PFSK-1 (cell line): Measurements from ENCODE around the gene ATRN.

Source experiments
- POLR2AphosphoS5 ChIP-seq: IDR thresholded peaks from 2 replicates; pipeline ENCODE4 v1.6.1; 2012; ENCODE audit warnings: low read depth, mild to moderate bottlenecking, control low read depth, low read length, moderate library complexity
- TF ChIP-seq, protein P1 (sequence below), 2 experiments: IDR thresholded peaks; 2 replicates each; pipeline versions ENCODE4 v1.6.1 to v1.8.0; 2011 to 2012; ENCODE audit warnings: low read depth in 2 of 2, low read length in 2 of 2, control low read depth in 1 of 2, inconsistent platforms in 1 of 2, mild to moderate bottlenecking in 1 of 2, moderate library complexity in 1 of 2; ENCODE audit not compliant: insufficient read depth in 1 of 2

DNA sequence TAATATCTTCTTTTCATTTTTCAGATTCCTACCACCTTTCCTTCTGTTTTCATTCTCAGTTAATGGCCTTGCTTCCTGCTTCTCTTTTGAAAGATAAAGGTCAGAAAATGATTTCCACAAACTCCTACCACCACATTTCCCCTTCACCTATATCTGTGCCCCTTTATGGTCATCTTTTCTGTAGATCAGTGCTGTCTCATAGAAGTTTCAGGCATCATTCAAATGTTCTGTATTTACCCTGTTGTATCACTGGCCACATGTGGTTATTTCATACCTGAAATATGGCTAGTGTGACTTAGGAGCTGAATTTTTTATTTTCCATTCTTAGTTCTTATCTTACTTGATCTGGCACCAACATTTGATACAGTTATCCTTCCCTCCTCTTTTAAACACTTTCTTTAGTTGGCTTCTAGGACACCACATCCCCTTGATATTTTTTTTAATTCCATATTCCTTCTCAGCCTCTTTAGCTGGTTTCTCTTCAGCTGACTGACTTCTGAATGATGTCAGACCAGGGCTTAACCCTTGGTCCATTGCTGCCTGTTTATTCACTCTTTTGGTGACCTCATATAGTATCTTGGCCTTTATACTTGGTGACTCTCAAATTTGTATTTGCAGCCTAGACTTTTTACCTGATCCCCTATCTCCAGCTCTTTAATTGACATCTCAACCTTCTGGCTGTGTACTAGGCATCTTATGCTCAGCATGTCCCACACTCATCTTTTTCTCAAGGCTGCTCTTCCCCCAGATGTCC is 81.0 kb downstream of the ATRN start:
- no peak for TF ChIP-seq POLR2AphosphoS5
- TF ChIP-seq, protein P1, sequence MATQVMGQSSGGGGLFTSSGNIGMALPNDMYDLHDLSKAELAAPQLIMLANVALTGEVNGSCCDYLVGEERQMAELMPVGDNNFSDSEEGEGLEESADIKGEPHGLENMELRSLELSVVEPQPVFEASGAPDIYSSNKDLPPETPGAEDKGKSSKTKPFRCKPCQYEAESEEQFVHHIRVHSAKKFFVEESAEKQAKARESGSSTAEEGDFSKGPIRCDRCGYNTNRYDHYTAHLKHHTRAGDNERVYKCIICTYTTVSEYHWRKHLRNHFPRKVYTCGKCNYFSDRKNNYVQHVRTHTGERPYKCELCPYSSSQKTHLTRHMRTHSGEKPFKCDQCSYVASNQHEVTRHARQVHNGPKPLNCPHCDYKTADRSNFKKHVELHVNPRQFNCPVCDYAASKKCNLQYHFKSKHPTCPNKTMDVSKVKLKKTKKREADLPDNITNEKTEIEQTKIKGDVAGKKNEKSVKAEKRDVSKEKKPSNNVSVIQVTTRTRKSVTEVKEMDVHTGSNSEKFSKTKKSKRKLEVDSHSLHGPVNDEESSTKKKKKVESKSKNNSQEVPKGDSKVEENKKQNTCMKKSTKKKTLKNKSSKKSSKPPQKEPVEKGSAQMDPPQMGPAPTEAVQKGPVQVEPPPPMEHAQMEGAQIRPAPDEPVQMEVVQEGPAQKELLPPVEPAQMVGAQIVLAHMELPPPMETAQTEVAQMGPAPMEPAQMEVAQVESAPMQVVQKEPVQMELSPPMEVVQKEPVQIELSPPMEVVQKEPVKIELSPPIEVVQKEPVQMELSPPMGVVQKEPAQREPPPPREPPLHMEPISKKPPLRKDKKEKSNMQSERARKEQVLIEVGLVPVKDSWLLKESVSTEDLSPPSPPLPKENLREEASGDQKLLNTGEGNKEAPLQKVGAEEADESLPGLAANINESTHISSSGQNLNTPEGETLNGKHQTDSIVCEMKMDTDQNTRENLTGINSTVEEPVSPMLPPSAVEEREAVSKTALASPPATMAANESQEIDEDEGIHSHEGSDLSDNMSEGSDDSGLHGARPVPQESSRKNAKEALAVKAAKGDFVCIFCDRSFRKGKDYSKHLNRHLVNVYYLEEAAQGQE (IDR thresholded peaks at IDR 0.05; ENCODE audit: insufficient read depth in 1 of 2, low read depth in 2 of 2, low read length in 2 of 2), result no peak
